ENCODE measurements around the gene C2CD3. TPM values are rescaled to one million over a fixed set of nuclear protein-coding genes. Genes with fewer than 3 reads are reported as not detected.

C2CD3 gene
- total and polyA plus RNA-seq, 10 of the 15 experiments (the other 5 are each of a cell fraction or from before 2014, with no cell fraction given): 2.3 to 24.0 (median 16.3) TPM

DNA sequence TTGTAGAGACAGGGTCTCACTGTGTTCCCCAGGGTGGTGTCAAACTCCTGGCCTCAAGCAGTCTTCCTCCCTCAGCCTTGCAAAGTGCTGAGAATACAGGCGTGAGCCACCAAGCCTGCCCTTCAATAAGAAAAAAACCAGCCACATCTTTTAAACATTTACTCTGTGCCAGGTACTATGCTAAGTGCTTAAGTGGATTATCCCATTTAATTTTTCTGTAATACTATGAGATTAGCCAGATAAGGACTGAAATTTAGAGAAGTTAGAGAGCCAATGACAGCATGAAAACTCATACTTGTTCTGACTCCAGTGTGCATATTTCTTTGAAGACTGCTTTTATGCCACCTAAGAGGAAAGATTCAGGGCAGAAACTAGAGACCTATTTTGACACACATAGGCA, 35.9 kb upstream of the C2CD3 start:
- intact Hi-C loops (cut with micrococcal nuclease; ENCODE audit: unreplicated experiment): no loop called here
- Histone ChIP-seq H2AFZ (ENCODE audit: control insufficient read depth, low read depth, low read length) (no peak overlapping the region), H4K20me1 (ENCODE audit: control insufficient read depth, insufficient read depth) (no peaks in the 10 kb centered on the region), H3K4me3 (no peak overlapping the region), H3K27me3 (replicated peaks in 1 of 2; ENCODE audit: control insufficient read depth in 2 of 2, insufficient read depth in 2 of 2, low read length in 1 of 2) (no peaks in the 10 kb centered on the region), H3K36me3 (ENCODE audit: control insufficient read depth in 2 of 2, insufficient read depth in 2 of 2, low read length in 1 of 2) (peaks cover 0 to 12% of the 10 kb centered on the region in 2 experiments; a peak in 3 of 4 replicates), H3K9ac (ENCODE audit: control insufficient read depth, insufficient read depth, low read length) (no peak overlapping the region), H3K4me1 (ENCODE audit: control insufficient read depth, insufficient read depth, low read length) (no peaks in the 10 kb centered on the region), H3K27ac (ENCODE audit: control insufficient read depth, insufficient read depth) (no peak overlapping the region), H3K79me2 (ENCODE audit: control insufficient read depth, insufficient read depth, low read length) (no peaks in the 10 kb centered on the region), H3K9me3 (replicated peaks; ENCODE audit: control insufficient read depth, insufficient read depth, low read length) (no peaks in the 10 kb centered on the region), H3K4me2 (ENCODE audit: control insufficient read depth, insufficient read depth) (no peak overlapping the region)
- TF ChIP-seq CEBPB (IDR thresholded peaks at IDR 0.05; ENCODE audit: borderline replicate concordance in 1 of 2, low read depth in 2 of 2, low read length in 2 of 2) (no peak), ZBED1 (IDR thresholded peaks at IDR 0.05; ENCODE audit: borderline replicate concordance) (no peak), EGR1 (IDR thresholded peaks at IDR 0.05; ENCODE audit: borderline replicate concordance in 1 of 2, low read depth in 2 of 2, low read length in 2 of 2) (no peak), NFIC (IDR thresholded peaks at IDR 0.05; ENCODE audit: low read depth, low read length) (no peak), YBX1 (IDR thresholded peaks at IDR 0.05) (no peak), CBFB (IDR thresholded peaks at IDR 0.05; ENCODE audit: low read depth) (no peak), ZNF217 (IDR thresholded peaks at IDR 0.05) (no peak), RUNX3 (IDR thresholded peaks at IDR 0.05; ENCODE audit: low read length) (no peak), CREM (IDR thresholded peaks at IDR 0.05; ENCODE audit: low read depth) (no peak), CHD1 (IDR thresholded peaks at IDR 0.05; ENCODE audit: low read depth, low read length) (no peak), KLF5 (IDR thresholded peaks at IDR 0.05; ENCODE audit: partially characterized antibody) (no peak), TARDBP (IDR thresholded peaks at IDR 0.05; ENCODE audit: borderline replicate concordance) (no peak), TAF1 (IDR thresholded peaks at IDR 0.05; ENCODE audit: borderline replicate concordance, low read depth, low read length) (no peak), ZNF207 (IDR thresholded peaks at IDR 0.05; ENCODE audit: borderline replicate concordance) (no peak), MYC (IDR thresholded peaks at IDR 0.05; ENCODE audit: insufficient read depth, insufficient read length, insufficient replicate concordance, low read length, severe bottlenecking) (no peak), HDGF (IDR thresholded peaks at IDR 0.05) (no peak), ZNF24 (IDR thresholded peaks at IDR 0.05) (no peak)
- TF ChIP-seq, protein P1, sequence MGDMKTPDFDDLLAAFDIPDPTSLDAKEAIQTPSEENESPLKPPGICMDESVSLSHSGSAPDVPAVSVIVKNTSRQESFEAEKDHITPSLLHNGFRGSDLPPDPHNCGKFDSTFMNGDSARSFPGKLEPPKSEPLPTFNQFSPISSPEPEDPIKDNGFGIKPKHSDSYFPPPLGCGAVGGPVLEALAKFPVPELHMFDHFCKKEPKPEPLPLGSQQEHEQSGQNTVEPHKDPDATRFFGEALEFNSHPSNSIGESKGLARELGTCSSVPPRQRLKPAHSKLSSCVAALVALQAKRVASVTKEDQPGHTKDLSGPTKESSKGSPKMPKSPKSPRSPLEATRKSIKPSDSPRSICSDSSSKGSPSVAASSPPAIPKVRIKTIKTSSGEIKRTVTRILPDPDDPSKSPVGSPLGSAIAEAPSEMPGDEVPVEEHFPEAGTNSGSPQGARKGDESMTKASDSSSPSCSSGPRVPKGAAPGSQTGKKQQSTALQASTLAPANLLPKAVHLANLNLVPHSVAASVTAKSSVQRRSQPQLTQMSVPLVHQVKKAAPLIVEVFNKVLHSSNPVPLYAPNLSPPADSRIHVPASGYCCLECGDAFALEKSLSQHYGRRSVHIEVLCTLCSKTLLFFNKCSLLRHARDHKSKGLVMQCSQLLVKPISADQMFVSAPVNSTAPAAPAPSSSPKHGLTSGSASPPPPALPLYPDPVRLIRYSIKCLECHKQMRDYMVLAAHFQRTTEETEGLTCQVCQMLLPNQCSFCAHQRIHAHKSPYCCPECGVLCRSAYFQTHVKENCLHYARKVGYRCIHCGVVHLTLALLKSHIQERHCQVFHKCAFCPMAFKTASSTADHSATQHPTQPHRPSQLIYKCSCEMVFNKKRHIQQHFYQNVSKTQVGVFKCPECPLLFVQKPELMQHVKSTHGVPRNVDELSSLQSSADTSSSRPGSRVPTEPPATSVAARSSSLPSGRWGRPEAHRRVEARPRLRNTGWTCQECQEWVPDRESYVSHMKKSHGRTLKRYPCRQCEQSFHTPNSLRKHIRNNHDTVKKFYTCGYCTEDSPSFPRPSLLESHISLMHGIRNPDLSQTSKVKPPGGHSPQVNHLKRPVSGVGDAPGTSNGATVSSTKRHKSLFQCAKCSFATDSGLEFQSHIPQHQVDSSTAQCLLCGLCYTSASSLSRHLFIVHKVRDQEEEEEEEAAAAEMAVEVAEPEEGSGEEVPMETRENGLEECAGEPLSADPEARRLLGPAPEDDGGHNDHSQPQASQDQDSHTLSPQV (IDR thresholded peaks at IDR 0.05): no peak
- TF ChIP-seq, protein P2, sequence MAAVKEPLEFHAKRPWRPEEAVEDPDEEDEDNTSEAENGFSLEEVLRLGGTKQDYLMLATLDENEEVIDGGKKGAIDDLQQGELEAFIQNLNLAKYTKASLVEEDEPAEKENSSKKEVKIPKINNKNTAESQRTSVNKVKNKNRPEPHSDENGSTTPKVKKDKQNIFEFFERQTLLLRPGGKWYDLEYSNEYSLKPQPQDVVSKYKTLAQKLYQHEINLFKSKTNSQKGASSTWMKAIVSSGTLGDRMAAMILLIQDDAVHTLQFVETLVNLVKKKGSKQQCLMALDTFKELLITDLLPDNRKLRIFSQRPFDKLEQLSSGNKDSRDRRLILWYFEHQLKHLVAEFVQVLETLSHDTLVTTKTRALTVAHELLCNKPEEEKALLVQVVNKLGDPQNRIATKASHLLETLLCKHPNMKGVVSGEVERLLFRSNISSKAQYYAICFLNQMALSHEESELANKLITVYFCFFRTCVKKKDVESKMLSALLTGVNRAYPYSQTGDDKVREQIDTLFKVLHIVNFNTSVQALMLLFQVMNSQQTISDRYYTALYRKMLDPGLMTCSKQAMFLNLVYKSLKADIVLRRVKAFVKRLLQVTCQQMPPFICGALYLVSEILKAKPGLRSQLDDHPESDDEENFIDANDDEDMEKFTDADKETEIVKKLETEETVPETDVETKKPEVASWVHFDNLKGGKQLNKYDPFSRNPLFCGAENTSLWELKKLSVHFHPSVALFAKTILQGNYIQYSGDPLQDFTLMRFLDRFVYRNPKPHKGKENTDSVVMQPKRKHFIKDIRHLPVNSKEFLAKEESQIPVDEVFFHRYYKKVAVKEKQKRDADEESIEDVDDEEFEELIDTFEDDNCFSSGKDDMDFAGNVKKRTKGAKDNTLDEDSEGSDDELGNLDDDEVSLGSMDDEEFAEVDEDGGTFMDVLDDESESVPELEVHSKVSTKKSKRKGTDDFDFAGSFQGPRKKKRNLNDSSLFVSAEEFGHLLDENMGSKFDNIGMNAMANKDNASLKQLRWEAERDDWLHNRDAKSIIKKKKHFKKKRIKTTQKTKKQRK (IDR thresholded peaks at IDR 0.05; ENCODE audit: low read depth, low read length): no peak
- ChIA-PET RAD21 (ENCODE audit: unreplicated experiment) (no interaction called here), POLR2A (no interaction called here), CTCF (no interaction called here), SMC1A (ENCODE audit: uncharacterized antibody, unreplicated experiment) (no interaction called here)
- ATAC-seq: no peak
- in situ Hi-C loops (cut with MboI): no loop called here
- DNase-seq (ENCODE audit: low read depth, low spot score): no peak
- FAIRE-seq: no peak
- BruUV-seq (replicated peaks): no TSS peak
- 79% methylated on average over 1 of the region's 1 CpG for WGBS (ENCODE audit: insufficient coverage, insufficient replicate concordance, low lambda C conversion rate, missing lambda C conversion rate)
